Measurements from ENCODE around the gene RDH5.

Gene RDH5

GRCh38 chr12:55723516-55724225, 3.5 kb downstream of the RDH5 start:
- Histone ChIP-seq H3K4me2 (ENCODE audit: low read depth, low read length, poor library complexity, severe bottlenecking) (no peak overlapping the region), H3K9me2 (replicated peaks; ENCODE audit: low read depth, low read length) (no peaks in the 10 kb centered on the region), H3F3A (ENCODE audit: low read depth) (no peaks in the 10 kb centered on the region), H3K4me3 (ENCODE audit: low read length, poor library complexity, severe bottlenecking) (no peak overlapping the region), H3K9me3 (ENCODE audit: insufficient read depth, low read depth, low read length) (no peaks in the 10 kb centered on the region), H3K9ac (ENCODE audit: low read depth, low read length, poor library complexity, severe bottlenecking) (no peak overlapping the region), H3K4me1 (ENCODE audit: insufficient read depth, low read length, poor library complexity, severe bottlenecking) (peaks cover 19% of the 10 kb centered on the region), H3K27me3 (ENCODE audit: insufficient read depth, low read length, poor library complexity, severe bottlenecking) (no peaks in the 10 kb centered on the region), H4K20me1 (ENCODE audit: insufficient read depth, low read length, poor library complexity, severe bottlenecking) (peaks cover 23% of the 10 kb centered on the region), H2AFZ (ENCODE audit: low read length) (no peak overlapping the region), H3K36me3 (ENCODE audit: insufficient read depth, low read length) (peaks cover 7% of the 10 kb centered on the region; the same call in 1 of the 2 replicates), H3K79me2 (ENCODE audit: insufficient read depth, low read length) (peaks cover 40% of the 10 kb centered on the region)
- no peak for TF ChIP-seq CTCF (conservative IDR thresholded peaks at IDR 0.05; ENCODE audit: low read length)
- no peak for TF ChIP-seq EZH2phosphoT487 (IDR thresholded peaks at IDR 0.05; ENCODE audit: borderline replicate concordance)

DNA sequence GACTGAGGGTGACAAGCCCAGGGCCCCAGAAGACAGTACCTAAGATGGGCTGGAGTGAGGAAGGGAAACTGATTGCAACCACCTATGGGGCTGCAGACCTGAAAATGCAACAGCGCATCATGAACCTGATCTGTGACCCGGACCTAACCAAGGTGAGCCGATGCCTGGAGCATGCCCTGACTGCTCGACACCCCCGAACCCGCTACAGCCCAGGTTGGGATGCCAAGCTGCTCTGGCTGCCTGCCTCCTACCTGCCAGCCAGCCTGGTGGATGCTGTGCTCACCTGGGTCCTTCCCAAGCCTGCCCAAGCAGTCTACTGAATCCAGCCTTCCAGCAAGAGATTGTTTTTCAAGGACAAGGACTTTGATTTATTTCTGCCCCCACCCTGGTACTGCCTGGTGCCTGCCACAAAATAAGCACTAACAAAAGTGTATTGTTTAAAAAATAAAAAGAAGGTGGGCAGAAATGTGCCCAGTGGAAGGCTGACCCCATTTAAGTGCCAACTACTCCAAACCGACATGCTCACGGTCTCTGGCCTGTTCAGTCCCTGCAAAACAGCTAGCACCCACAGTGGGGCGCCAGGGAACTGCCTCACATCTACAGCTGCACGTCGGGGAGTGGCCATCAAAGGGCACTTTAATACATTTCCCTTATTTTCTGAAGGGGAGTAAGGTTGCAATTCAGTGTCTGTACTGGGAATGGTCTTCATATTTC, 4.2 kb downstream of the RDH5 start:
- Histone ChIP-seq H3K36me3 (ENCODE audit: insufficient read depth, low read length) (peaks cover 7% of the 10 kb centered on the region; the same call in 1 of the 2 replicates), H3K9ac (ENCODE audit: low read depth, low read length, poor library complexity, severe bottlenecking) (no peak overlapping the region), H3K9me3 (ENCODE audit: insufficient read depth, low read depth, low read length) (no peaks in the 10 kb centered on the region), H3K4me3 (ENCODE audit: low read length, poor library complexity, severe bottlenecking) (no peak overlapping the region), H3K4me1 (ENCODE audit: insufficient read depth, low read length, poor library complexity, severe bottlenecking) (peaks cover 18% of the 10 kb centered on the region), H2AFZ (ENCODE audit: low read length) (no peak overlapping the region), H3F3A (ENCODE audit: low read depth) (no peaks in the 10 kb centered on the region), H3K79me2 (ENCODE audit: insufficient read depth, low read length) (peaks cover 36% of the 10 kb centered on the region), H3K27me3 (ENCODE audit: insufficient read depth, low read length, poor library complexity, severe bottlenecking) (no peaks in the 10 kb centered on the region), H3K9me2 (replicated peaks; ENCODE audit: low read depth, low read length) (no peaks in the 10 kb centered on the region), H4K20me1 (ENCODE audit: insufficient read depth, low read length, poor library complexity, severe bottlenecking) (peaks cover 23% of the 10 kb centered on the region), H3K4me2 (ENCODE audit: low read depth, low read length, poor library complexity, severe bottlenecking) (no peak overlapping the region)
- no peak for TF ChIP-seq EZH2phosphoT487 (IDR thresholded peaks at IDR 0.05; ENCODE audit: borderline replicate concordance)
- TF ChIP-seq CTCF (conservative IDR thresholded peaks at IDR 0.05; ENCODE audit: low read length), result peak; percentile 91

DNA sequence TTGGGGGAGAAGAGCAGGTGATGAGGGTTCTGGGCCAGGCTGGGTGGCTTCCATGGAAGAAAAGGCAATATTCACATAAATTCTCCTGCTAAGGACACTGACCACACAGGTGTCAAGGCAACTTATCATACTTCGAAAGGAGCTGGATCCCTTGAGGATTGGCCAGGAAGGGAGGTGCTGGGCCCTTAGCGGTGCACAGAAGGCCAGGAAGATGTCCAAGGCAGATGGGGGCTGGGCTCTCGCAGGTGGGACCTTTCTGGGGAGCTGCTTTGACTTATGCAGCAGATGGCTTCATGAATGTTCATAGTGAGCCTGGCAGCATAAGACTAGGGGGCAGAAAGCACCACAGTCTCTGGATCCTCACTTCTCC, 4.7 kb downstream of the RDH5 start:
- peaks cover 36% of the 10 kb centered on the region for H3K79me2 ChIP-seq (ENCODE audit: insufficient read depth, low read length)
- peaks cover 7% of the 10 kb centered on the region; the same call in 1 of the 2 replicates for H3K36me3 ChIP-seq (ENCODE audit: insufficient read depth, low read length)
- H3K27me3 ChIP-seq (ENCODE audit: insufficient read depth, low read length, poor library complexity, severe bottlenecking), result no peaks in the 10 kb centered on the region
- H2AFZ ChIP-seq (ENCODE audit: low read length), result no peak overlapping the region
- no peak for TF ChIP-seq CTCF (conservative IDR thresholded peaks at IDR 0.05; ENCODE audit: low read length)
- no peak for TF ChIP-seq EZH2phosphoT487 (IDR thresholded peaks at IDR 0.05; ENCODE audit: borderline replicate concordance)
- no peak overlapping the region for H3K4me2 ChIP-seq (ENCODE audit: low read depth, low read length, poor library complexity, severe bottlenecking)
- peaks cover 23% of the 10 kb centered on the region for H4K20me1 ChIP-seq (ENCODE audit: insufficient read depth, low read length, poor library complexity, severe bottlenecking)
- H3K4me1 ChIP-seq (ENCODE audit: insufficient read depth, low read length, poor library complexity, severe bottlenecking), result peaks cover 18% of the 10 kb centered on the region
- peaks cover 3% of the 10 kb centered on the region for H3F3A ChIP-seq (ENCODE audit: low read depth)
- H3K4me3 ChIP-seq (ENCODE audit: low read length, poor library complexity, severe bottlenecking), result no peak overlapping the region
- no peaks in the 10 kb centered on the region for H3K9me3 ChIP-seq (ENCODE audit: insufficient read depth, low read depth, low read length)
- H3K9ac ChIP-seq (ENCODE audit: low read depth, low read length, poor library complexity, severe bottlenecking), result no peak overlapping the region
- no peaks in the 10 kb centered on the region for H3K9me2 ChIP-seq (replicated peaks; ENCODE audit: low read depth, low read length)

All from Loucy (cell line).